A549 (cell line): Measurements from ENCODE around the gene PDLIM3. TPM values are rescaled to one million over a fixed set of nuclear protein-coding genes. Genes with fewer than 3 reads are reported as not detected.

Experiments
- ATAC-seq, 2 experiments: fragments of 200-7000 bp in 1 of 2; fragments of >200 bp in 1 of 2; cut with Nextera tagmentation in 1 of 2; cut with Tn5 transposase in 1 of 2; 3 replicates each; pipeline versions ENCODE4 v1.8.0 to v1.9.1; 2018 to 2020; ENCODE audit warnings: mild to moderate bottlenecking in 1 of 2, moderate library complexity in 1 of 2
- CTCF ChIA-PET: fragments of 300-600 bp; sonication (Branson Sonifier 250); formaldehyde crosslinking; extraction: SDS; loops from one replicate; lab custom pipeline; 2021; ENCODE audit warnings: antibody characterized with exemption, inconsistent platforms; lab: Yijun Ruan, JAX
- POLR2A ChIA-PET: fragments of 350-600 bp; formaldehyde crosslinking; extraction: SDS; loops from one replicate; lab custom pipeline; 2021; ENCODE audit warnings: antibody characterized with exemption, inconsistent platforms; lab: Yijun Ruan, JAX
- DNase-seq, 2 experiments: peaks; one replicate each; pipeline versions ENCODE4 v3.0.0 to v3.0.0-alpha.2; 2011 to 2016; ENCODE audit warnings: low read depth in 1 of 2, low spot score in 1 of 2
- FAIRE-seq: peaks from 2 replicates; lab custom pipeline; 2011; peaks lifted over from hg19 to GRCh38; lab: Jason Lieb, UNC
- H3K27ac ChIP-seq, 2 experiments: fragments of >200 bp; sonication (Bioruptor Twin); formaldehyde crosslinking; 3 replicates each; pipeline ENCODE4 v1.5.1; 2016 to 2017
- H3K4me1 ChIP-seq: fragments of >200 bp; sonication (Bioruptor Twin); formaldehyde crosslinking; 3 replicates; pipeline ENCODE4 v1.6.1; 2016
- H3K4me2 ChIP-seq: fragments of >200 bp; sonication (Bioruptor Twin); formaldehyde crosslinking; 3 replicates; pipeline ENCODE4 v1.6.1; 2016
- H3K4me3 ChIP-seq: fragments of >200 bp; sonication (Bioruptor Twin); formaldehyde crosslinking; 3 replicates; pipeline ENCODE4 v1.5.1; 2016
- H3K9me3 ChIP-seq: fragments of >200 bp; sonication (Bioruptor Twin); formaldehyde crosslinking; 3 replicates; pipeline ENCODE4 v1.6.1; 2016
- BHLHE40 ChIP-seq: IDR thresholded peaks from 2 replicates; pipeline ENCODE4 v1.6.1; 2012; ENCODE audit warnings: low read depth, low read length, inconsistent platforms
- CBX8 ChIP-seq: fragments of 200-600 bp; sonication (generic); IDR thresholded peaks from 2 replicates; pipeline ENCODE4 v1.6.1; 2016
- CEBPB ChIP-seq, 2 experiments: fragments of >200 bp in 1 of 2; sonication (Bioruptor Twin) in 1 of 2; formaldehyde crosslinking in 1 of 2; IDR thresholded peaks; 2 replicates each; pipeline ENCODE4 v1.6.1; 2012 to 2016
- CHD2 ChIP-seq: fragments of 150-350 bp; IDR thresholded peaks from 2 replicates; pipeline ENCODE4 v1.6.1; 2014; ENCODE audit warnings: low read length; ENCODE audit not compliant: partially characterized antibody
- EHMT2 ChIP-seq: fragments of 200-600 bp; sonication (generic); IDR thresholded peaks from 2 replicates; pipeline ENCODE4 v1.6.1; 2016; ENCODE audit warnings: antibody characterized with exemption, low read depth, mild to moderate bottlenecking, moderate library complexity
- EP300 ChIP-seq, 2 experiments: fragments of >200 bp; sonication (Bioruptor Twin); formaldehyde crosslinking; IDR thresholded peaks; 2 replicates in 1 of 2; 3 replicates in 1 of 2; pipeline ENCODE4 v1.6.1; 2016 to 2017
- FOSB ChIP-seq: fragments of 250-450 bp; sonication (Bioruptor Pico); IDR thresholded peaks from 2 replicates; pipeline ENCODE4 v1.5.0; 2020; ENCODE audit warnings: mild to moderate bottlenecking, moderate library complexity
- HDAC2 ChIP-seq: fragments of 200-600 bp; sonication (generic); IDR thresholded peaks from 2 replicates; pipeline ENCODE4 v1.6.1; 2016
- HOXB5 ChIP-seq: fragments of 250-450 bp; sonication (Bioruptor Pico); IDR thresholded peaks from 2 replicates; pipeline ENCODE4 v1.5.0; 2020; ENCODE audit warnings: mild to moderate bottlenecking, moderate library complexity
- JUN ChIP-seq, 2 experiments: fragments of >200 bp; sonication (Bioruptor Twin); formaldehyde crosslinking; IDR thresholded peaks; 2 replicates in 1 of 2; 3 replicates in 1 of 2; pipeline ENCODE4 v1.6.1; 2016 to 2017
- NPAS2 ChIP-seq: fragments of 250-450 bp; sonication (Bioruptor Pico); IDR thresholded peaks from 2 replicates; pipeline ENCODE4 v1.8.0; 2022; ENCODE audit warnings: mild to moderate bottlenecking, moderate library complexity, borderline replicate concordance
- RAD21 ChIP-seq, 2 experiments: fragments of >200 bp in 1 of 2; sonication (Bioruptor Twin) in 1 of 2; formaldehyde crosslinking in 1 of 2; IDR thresholded peaks in 1 of 2; conservative IDR thresholded peaks in 1 of 2; 2 replicates in 1 of 2; 3 replicates in 1 of 2; pipeline ENCODE4 v1.6.1; 2012 to 2018; ENCODE audit warnings: inconsistent platforms in 1 of 2
- RFX5 ChIP-seq: fragments of 450-650 bp; IDR thresholded peaks from 2 replicates; pipeline ENCODE4 v1.7.1; 2014; ENCODE audit warnings: antibody characterized with exemption, mild to moderate bottlenecking, moderate library complexity
- TFCP2L1 ChIP-seq: fragments of 250-450 bp; sonication (Bioruptor Pico); IDR thresholded peaks from 2 replicates; pipeline ENCODE4 v1.5.0; 2021; ENCODE audit warnings: mild to moderate bottlenecking
- ZC3H11A ChIP-seq: fragments of 450-650 bp; IDR thresholded peaks from 2 replicates; pipeline ENCODE4 v1.6.1; 2014; ENCODE audit warnings: antibody characterized with exemption, mild to moderate bottlenecking
- ZFP36 ChIP-seq: fragments of 450-650 bp; IDR thresholded peaks from 2 replicates; pipeline ENCODE4 v1.6.1; 2014; ENCODE audit warnings: borderline replicate concordance; ENCODE audit not compliant: partially characterized antibody
- ZNF302 ChIP-seq: fragments of 250-450 bp; sonication (Bioruptor Pico); IDR thresholded peaks from 2 replicates; pipeline ENCODE4 v1.9.0; 2021; ENCODE audit warnings: inconsistent platforms, mild to moderate bottlenecking, moderate library complexity
- WGBS: methylation state at CpG from one replicate; pipeline ENCODE4 v1.1.6; 2017; ENCODE audit errors: missing lambda C conversion rate; 5-methylcytosine and 5-hydroxymethylcytosine counted together
- polyA plus RNA-seq, 4 experiments: library from polyadenylated mRNA; depleted of rRNA in 3 of 4; stranded (reverse); fragments of >200 nt; fragmentation: RNase III in 1 of 4; extraction: RNeasy Plus Mini Kit Qiagen cat#74134 plus additional on column Dnase treatment in 1 of 4; gene quantifications; 2 replicates in 3 of 4; 3 replicates in 1 of 4; pipeline ENCODE4 v1.2.3, GENCODE V29; 2011 to 2017
- TF ChIP-seq, protein P1 (sequence below): fragments of 250-450 bp; sonication (Bioruptor Pico); IDR thresholded peaks from 2 replicates; pipeline ENCODE4 v1.5.0; 2020; ENCODE audit warnings: low read depth, mild to moderate bottlenecking, moderate library complexity
- TF ChIP-seq, protein P2 (sequence below): fragments of >200 bp; sonication (Bioruptor Twin); formaldehyde crosslinking; IDR thresholded peaks from 3 replicates; pipeline ENCODE4 v1.5.1; 2016
- TF ChIP-seq, protein P3 (sequence below): fragments of 150-350 bp; IDR thresholded peaks from 2 replicates; pipeline ENCODE4 v1.6.1; 2014; ENCODE audit warnings: low read depth, mild to moderate bottlenecking, low read length
- TF ChIP-seq, protein P4 (sequence below): fragments of >200 bp; sonication (Bioruptor Twin); formaldehyde crosslinking; IDR thresholded peaks from 2 replicates; pipeline ENCODE4 v1.6.1; 2016
- TF ChIP-seq, protein P5 (sequence below): IDR thresholded peaks from 2 replicates; pipeline ENCODE4 v1.6.1; 2012; ENCODE audit warnings: low read depth, borderline replicate concordance

PDLIM3 gene
- polyA plus RNA-seq, 2 of the 4 experiments (the other 2 are of a cell fraction): 0.18 to 0.37 TPM

DNA sequence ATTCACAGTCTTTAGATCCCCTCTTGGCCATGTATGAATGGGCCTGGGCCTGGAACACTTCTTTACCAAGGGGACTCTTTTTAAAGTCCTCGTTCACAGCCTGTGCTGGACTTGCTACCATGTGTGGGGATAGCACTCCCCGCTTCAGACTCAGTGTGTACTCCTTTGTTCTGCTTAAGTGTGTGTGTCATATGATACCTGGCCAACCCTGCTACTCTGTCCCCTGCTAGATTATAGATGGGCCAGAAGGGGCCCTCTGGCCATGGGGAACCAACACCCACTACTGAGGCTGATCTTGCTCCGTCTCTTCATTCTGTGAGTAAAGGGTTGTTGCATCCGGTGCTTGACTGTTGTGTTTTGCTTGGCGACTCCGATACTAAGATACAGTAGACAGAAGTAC, 71.8 kb downstream of the PDLIM3 start:
- WGBS: 85% methylated on average over 6 of the region's 6 CpGs
- FAIRE-seq: no peak
- H3K4me2 ChIP-seq: no peak overlapping the region
- no peak overlapping the region for H3K27ac ChIP-seq
- TF ChIP-seq ZC3H11A (no peak), EP300 (IDR thresholded peaks at IDR 0.05) (no peak)
- TF ChIP-seq, all 56 proteins: peak for 0
- ChIA-PET CTCF (no interaction called here), POLR2A (no interaction called here)
- no peak for ATAC-seq
- DNase-seq: no peak
- H3K9me3 ChIP-seq: no peaks in the 10 kb centered on the region
- no peak overlapping the region for H3K4me3 ChIP-seq
- no peaks in the 10 kb centered on the region for H3K4me1 ChIP-seq

DNA sequence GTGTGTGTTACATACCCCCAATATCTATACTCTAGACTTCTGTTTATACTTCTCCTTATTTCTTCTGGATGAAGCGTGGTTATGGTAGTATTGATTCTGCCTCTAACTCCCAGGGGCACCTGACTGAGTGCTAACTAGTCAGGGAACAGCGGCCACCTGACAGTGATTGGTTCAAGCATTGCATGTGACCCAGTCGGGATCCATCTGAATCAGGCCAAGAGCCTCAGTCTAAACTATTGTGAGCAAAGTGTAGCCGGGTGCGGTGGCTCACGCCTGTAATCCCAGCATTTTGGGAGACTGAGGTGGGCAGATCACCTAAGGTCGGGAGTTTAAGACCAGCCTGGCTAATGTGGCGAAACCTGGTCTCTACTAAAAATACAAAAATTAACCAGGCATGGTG, 73.7 kb downstream of the PDLIM3 start:
- DNase-seq (no peak), FAIRE-seq (no peak), ATAC-seq (no peak)
- no peak for TF ChIP-seq RAD21 (conservative IDR thresholded peaks at IDR 0.05 in 1 of 2, IDR thresholded peaks at IDR 0.05 in 1 of 2)
- no peak for TF ChIP-seq ZFP36
- no peak for TF ChIP-seq ZNF302 (CRISPR knock-in tag)
- no peak for TF ChIP-seq JUN (IDR thresholded peaks at IDR 0.05)
- 65% methylated on average over 7 of the region's 8 CpGs for WGBS
- Histone ChIP-seq H3K27ac (no peak overlapping the region), H3K4me3 (no peak overlapping the region), H3K9me3 (no peaks in the 10 kb centered on the region), H3K4me1 (no peaks in the 10 kb centered on the region), H3K4me2 (no peak overlapping the region)
- CTCF ChIA-PET: no interaction called here
- POLR2A ChIA-PET: no interaction called here

DNA sequence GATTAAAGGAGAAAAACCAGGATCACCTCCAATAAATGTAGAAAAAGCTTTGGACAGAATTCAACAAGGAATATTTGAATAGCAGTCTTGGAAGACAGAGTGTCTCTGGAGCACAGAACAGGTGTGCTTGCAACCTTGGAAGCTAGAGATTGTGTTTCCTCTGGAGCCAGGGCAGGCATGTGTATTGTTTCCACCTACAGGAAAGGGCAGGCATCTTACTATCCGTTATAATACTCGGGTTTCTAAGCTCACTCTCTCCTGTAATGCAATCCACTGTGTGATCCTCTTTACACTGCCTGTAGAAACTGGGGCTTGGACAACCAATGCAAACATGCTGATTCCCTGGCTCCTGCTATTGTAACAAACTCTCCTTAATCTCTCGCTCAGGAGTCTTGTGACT, 78.2 kb downstream of the PDLIM3 start:
- no peak for FAIRE-seq
- 35% methylated on average over 3 of the region's 3 CpGs for WGBS
- Histone ChIP-seq H3K4me3 (no peak overlapping the region), H3K4me2 (no peak overlapping the region), H3K9me3 (no peaks in the 10 kb centered on the region), H3K27ac (no peak overlapping the region), H3K4me1 (no peaks in the 10 kb centered on the region)
- peak in 1 of 2 experiments; percentile 51; a peak in 2 of 6 replicates for ATAC-seq
- CTCF ChIA-PET: no interaction called here
- POLR2A ChIA-PET: no interaction called here
- TF ChIP-seq, protein P1, sequence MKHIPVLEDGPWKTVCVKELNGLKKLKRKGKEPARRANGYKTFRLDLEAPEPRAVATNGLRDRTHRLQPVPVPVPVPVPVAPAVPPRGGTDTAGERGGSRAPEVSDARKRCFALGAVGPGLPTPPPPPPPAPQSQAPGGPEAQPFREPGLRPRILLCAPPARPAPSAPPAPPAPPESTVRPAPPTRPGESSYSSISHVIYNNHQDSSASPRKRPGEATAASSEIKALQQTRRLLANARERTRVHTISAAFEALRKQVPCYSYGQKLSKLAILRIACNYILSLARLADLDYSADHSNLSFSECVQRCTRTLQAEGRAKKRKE (CRISPR knock-in tag): no peak
- TF ChIP-seq CHD2 (no peak), FOSB (CRISPR knock-in tag) (no peak), EHMT2 (no peak), HOXB5 (no peak), CEBPB (IDR thresholded peaks at IDR 0.05) (no peak), HDAC2 (no peak)
- TF ChIP-seq, protein P2, sequence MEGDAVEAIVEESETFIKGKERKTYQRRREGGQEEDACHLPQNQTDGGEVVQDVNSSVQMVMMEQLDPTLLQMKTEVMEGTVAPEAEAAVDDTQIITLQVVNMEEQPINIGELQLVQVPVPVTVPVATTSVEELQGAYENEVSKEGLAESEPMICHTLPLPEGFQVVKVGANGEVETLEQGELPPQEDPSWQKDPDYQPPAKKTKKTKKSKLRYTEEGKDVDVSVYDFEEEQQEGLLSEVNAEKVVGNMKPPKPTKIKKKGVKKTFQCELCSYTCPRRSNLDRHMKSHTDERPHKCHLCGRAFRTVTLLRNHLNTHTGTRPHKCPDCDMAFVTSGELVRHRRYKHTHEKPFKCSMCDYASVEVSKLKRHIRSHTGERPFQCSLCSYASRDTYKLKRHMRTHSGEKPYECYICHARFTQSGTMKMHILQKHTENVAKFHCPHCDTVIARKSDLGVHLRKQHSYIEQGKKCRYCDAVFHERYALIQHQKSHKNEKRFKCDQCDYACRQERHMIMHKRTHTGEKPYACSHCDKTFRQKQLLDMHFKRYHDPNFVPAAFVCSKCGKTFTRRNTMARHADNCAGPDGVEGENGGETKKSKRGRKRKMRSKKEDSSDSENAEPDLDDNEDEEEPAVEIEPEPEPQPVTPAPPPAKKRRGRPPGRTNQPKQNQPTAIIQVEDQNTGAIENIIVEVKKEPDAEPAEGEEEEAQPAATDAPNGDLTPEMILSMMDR: no peak
- DNase-seq: no peak

DNA sequence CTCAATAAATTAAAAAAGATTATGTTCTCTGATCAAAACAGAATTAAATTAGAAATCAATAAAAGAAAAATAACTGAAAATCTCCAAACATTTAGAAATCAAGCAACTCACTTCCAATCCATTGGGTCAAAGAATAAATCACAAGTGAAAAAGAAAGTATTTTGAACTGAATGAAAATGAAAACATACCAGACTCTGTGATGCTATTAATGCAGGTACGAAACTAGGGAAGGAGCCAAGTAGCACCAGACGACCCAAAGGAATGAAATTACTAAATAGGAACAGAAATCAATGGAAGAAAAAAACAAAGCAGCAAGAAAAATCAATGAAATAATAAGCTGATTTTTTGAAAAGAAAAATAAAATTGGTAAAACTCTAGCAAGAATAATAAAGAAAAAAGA, 79.2 kb downstream of the PDLIM3 start:
- no peak for DNase-seq
- no peak for ATAC-seq
- no peak for FAIRE-seq
- no peaks in the 10 kb centered on the region for H3K4me1 ChIP-seq
- H3K9me3 ChIP-seq: no peaks in the 10 kb centered on the region
- WGBS: 39% methylated on average over 2 of the region's 2 CpGs
- no peak overlapping the region for H3K4me2 ChIP-seq
- H3K27ac ChIP-seq: no peak overlapping the region
- POLR2A ChIA-PET: no interaction called here
- CTCF ChIA-PET: no interaction called here
- no peak overlapping the region for H3K4me3 ChIP-seq
- TF ChIP-seq CBX8: no peak
- no peak for TF ChIP-seq CHD2
- TF ChIP-seq, protein P3, sequence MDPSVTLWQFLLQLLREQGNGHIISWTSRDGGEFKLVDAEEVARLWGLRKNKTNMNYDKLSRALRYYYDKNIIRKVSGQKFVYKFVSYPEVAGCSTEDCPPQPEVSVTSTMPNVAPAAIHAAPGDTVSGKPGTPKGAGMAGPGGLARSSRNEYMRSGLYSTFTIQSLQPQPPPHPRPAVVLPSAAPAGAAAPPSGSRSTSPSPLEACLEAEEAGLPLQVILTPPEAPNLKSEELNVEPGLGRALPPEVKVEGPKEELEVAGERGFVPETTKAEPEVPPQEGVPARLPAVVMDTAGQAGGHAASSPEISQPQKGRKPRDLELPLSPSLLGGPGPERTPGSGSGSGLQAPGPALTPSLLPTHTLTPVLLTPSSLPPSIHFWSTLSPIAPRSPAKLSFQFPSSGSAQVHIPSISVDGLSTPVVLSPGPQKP: no peak
- no peak for TF ChIP-seq FOSB (CRISPR knock-in tag)
- TF ChIP-seq ZFP36: no peak
- no peak for TF ChIP-seq BHLHE40
- no peak for TF ChIP-seq JUN (IDR thresholded peaks at IDR 0.05)
- TF ChIP-seq NPAS2 (CRISPR knock-in tag): no peak
- no peak for TF ChIP-seq RAD21 (conservative IDR thresholded peaks at IDR 0.05 in 1 of 2, IDR thresholded peaks at IDR 0.05 in 1 of 2)
- no peak for TF ChIP-seq CEBPB (IDR thresholded peaks at IDR 0.05)
- TF ChIP-seq, protein P4, sequence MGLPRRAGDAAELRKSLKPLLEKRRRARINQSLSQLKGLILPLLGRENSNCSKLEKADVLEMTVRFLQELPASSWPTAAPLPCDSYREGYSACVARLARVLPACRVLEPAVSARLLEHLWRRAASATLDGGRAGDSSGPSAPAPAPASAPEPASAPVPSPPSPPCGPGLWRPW: no peak
- TF ChIP-seq, protein P5, sequence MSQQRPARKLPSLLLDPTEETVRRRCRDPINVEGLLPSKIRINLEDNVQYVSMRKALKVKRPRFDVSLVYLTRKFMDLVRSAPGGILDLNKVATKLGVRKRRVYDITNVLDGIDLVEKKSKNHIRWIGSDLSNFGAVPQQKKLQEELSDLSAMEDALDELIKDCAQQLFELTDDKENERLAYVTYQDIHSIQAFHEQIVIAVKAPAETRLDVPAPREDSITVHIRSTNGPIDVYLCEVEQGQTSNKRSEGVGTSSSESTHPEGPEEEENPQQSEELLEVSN: no peak
- no peak for TF ChIP-seq RFX5
- TF ChIP-seq TFCP2L1 (CRISPR knock-in tag): no peak
- TF ChIP-seq, all 56 proteins: peak for 0
